Esophagus muscularis mucosa (tissue), 3 donors: Measurements from ENCODE around the gene LTN1.

ENCODE experiments used
- CTCF ChIP-seq, 3 experiments: fragments of 200-600 bp in 2 of 3; fragments of 450-650 bp in 1 of 3; sonication (generic) in 2 of 3; IDR thresholded peaks; one replicate each; pipeline ENCODE4 v1.5.1; 2017 to 2019; ENCODE audit warnings: antibody characterized with exemption in 3 of 3, mild to moderate bottlenecking in 2 of 3, moderate library complexity in 1 of 3
- POLR2A ChIP-seq: fragments of 450-650 bp; IDR thresholded peaks from one replicate; pipeline ENCODE4 v1.6.1; 2017; ENCODE audit warnings: antibody characterized with exemption, moderate library complexity, mild to moderate bottlenecking, low read depth
- POLR2AphosphoS5 ChIP-seq, 2 donors: sonication (generic); formaldehyde crosslinking; IDR thresholded peaks; one replicate each; pipeline ENCODE4 v1.6.1; 2017; ENCODE audit warnings: antibody characterized with exemption in 2 of 2

- TF ChIP-seq CTCF (IDR thresholded peaks at IDR 0.05) (no peak), POLR2A (no peak), POLR2AphosphoS5 (IDR thresholded peaks at IDR 0.05) (no peak)
Observed at GRCh38 chr21:29025328-29025713, 32.6 kb upstream of the LTN1 start.
